Epithelial cell of esophagus (primary cell): ENCODE measurements around the gene GALNTL6.

Experiments
- DNase-seq: peaks from one replicate; pipeline ENCODE4 v3.0.0; 2010; ENCODE audit warnings: low read depth
- H3K4me3 ChIP-seq: 2 replicates; pipeline ENCODE4 v1.5.1; 2011; ENCODE audit warnings: mild to moderate bottlenecking, low read length, control low read depth
- CTCF ChIP-seq: IDR thresholded peaks from 2 replicates; pipeline ENCODE4 v1.5.1; 2011; ENCODE audit warnings: low read depth, mild to moderate bottlenecking, low read length, control low read depth, inconsistent platforms; ENCODE audit not compliant: insufficient read depth; ENCODE audit errors: missing control alignments

Gene GALNTL6

GRCh38 chr4:172630280-172630679 lies 817.1 kb downstream of the GALNTL6 start:
- no peak overlapping the region for H3K4me3 ChIP-seq
- TF ChIP-seq CTCF = no peak
- DNase-seq = no peak

GRCh38 chr4:172631832-172632231 lies 818.6 kb downstream of the GALNTL6 start:
- no peak overlapping the region for H3K4me3 ChIP-seq
- no peak for DNase-seq
- no peak for TF ChIP-seq CTCF

DNA sequence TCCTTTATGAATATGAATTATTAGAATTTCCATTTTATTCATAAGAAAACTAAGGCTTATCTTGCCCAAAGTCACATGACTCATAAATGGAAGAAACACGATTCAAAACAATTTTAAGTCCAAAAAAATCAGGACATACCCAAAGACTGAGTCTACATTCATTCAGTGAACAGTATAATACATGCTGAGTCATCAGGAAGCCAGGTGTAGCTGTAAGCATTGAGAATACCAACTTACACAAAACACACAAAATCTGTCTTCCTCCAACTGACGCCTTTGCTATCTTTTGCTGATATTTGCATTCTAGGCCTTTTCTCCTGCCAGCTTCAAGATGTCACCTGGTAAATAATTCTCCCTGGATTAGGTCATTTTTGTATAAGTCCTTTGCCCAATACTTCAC lies 835.3 kb downstream of the GALNTL6 start:
- TF ChIP-seq CTCF = no peak
- DNase-seq = peak; percentile 62
- H3K4me3 ChIP-seq = no peak overlapping the region

DNA sequence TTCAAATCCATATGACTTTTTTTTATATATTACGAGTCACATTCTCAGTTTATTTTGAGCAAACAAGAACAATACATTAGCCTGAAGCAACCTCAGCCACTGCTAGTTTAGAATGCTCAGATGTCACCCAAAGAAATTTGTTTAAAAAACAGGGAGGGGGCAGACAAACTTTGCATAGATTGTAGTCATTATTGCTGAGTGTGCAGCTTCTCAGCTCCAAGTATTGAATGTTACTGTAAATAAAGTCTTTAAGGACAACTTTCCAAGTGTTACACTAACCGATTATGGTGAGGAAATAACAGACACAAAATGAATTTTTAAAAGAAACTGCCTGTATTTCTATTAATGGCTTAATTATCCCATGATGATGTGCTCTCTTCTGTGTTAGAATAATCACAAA lies 835.9 kb downstream of the GALNTL6 start:
- H3K4me3 ChIP-seq = no peak overlapping the region
- no peak for DNase-seq
- no peak for TF ChIP-seq CTCF

GRCh38 chr4:172650758-172651530 lies 837.7 kb downstream of the GALNTL6 start:
- DNase-seq = peak; percentile 14
- no peak overlapping the region for H3K4me3 ChIP-seq
- no peak for TF ChIP-seq CTCF

- TF ChIP-seq CTCF = no peak
- no peak for DNase-seq
- H3K4me3 ChIP-seq = no peak overlapping the region
These were observed 838.8 kb downstream of the GALNTL6 start for GRCh38 chr4:172651961-172652360.

GRCh38 chr4:172652369-172652768 lies 839.2 kb downstream of the GALNTL6 start:
- no peak for DNase-seq
- H3K4me3 ChIP-seq = no peak overlapping the region
- no peak for TF ChIP-seq CTCF
